GM11168 (cell line): ENCODE measurements around the gene CIRBP.

ENCODE experiments used
- in situ Hi-C: fragments of 300-500 bp; cut with MboI; formaldehyde crosslinking; loops from one replicate; pipeline ENCODE4 v1.12.0; 2022; ENCODE audit warnings: low sequenced_read_pairs; ENCODE audit not compliant: unreplicated experiment

Gene CIRBP

GRCh38 chr19:1276628-1277022 is 7.5 kb downstream of the CIRBP start:
- in situ Hi-C loops, result no loop called here

DNA sequence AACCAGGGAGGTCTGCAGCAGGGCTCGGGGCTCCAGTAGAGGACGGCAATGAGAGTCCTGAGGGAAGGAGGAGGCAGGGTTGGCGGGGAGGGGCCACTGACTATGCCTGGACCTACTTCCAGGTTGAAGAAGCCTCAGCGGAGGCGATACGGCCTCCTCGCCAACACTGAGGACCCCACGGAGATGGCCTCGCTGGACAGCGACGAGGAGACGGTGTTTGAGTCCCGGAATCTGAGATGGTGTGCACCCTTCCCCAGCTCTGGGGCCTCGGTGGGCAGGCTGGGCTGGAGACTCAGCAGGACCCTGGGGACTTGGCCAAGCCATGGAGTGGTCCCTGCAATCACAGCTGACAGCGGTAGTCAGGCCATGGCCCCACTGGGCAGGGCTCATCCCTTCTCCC is 7.9 kb downstream of the CIRBP start:
- in situ Hi-C loops, result no loop called here

DNA sequence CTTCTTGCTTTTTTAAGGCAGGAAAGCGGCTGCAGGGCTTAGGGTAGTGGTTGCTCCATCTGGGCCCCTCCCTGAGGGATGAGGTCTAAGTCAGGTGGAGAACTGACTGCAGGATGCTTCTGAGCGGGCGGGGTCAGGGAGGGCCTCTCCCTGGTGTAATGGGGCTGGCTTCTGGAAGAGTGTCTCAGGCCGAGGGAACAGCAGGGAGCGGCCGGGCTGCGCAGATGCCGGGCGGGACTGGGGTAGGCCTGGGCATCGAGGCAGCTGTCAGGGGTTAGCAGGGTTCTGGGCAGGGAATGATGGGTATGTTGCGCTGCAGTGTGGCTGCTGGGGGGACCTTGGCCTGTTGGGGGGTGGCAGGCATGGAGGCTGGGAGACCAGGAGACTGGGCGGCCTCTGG is 8.9 kb downstream of the CIRBP start:
- in situ Hi-C loops, result no loop called here

GRCh38 chr19:1278713-1279660 is 9.9 kb downstream of the CIRBP start:
- in situ Hi-C loops, result no loop called here

GRCh38 chr19:1279782-1280341 is 10.7 kb downstream of the CIRBP start:
- in situ Hi-C loops, result no loop called here

- in situ Hi-C loops, result no loop called here
These were observed 11.8 kb downstream of the CIRBP start for GRCh38 chr19:1280636-1281568.

DNA sequence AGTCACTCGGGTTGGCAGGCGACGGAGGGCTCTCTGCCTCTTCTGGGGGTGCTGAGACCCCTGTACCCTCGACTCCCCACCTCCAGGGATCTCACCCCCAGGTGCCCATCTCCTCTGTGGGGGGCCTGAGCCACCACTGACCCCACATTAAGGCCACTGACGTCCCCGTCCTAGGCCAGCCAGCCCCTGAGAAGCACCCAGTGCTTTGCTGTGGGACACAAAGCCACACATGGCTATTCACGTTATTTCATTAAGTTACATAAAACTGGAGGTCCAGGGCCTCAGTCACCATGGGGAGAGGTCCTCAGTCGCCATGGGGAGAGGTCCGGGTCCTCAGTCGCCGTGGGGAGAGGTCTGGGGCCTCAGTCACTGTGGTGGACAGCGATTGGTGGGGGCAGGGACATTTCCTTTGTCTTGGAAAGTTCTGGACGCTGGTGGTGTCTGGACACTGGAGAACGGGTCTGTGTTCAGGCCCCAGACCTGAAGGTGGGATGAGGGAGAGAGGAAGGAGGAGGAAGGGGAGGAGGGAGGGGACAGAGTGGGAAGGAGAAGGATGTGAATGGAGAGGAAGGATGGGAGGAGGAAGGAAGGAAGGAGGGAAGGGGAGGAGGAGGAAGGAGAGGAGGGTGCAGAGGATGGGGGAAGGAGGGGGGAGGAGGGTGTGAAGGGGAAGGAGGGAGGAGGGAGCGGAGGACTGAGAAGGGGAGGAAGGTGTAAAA is 12.6 kb downstream of the CIRBP start:
- in situ Hi-C loops, result no loop called here

- in situ Hi-C loops, result no loop called here
These were observed 13.6 kb downstream of the CIRBP start for GRCh38 chr19:1282588-1283206.

- in situ Hi-C loops, result no loop called here
These were observed 14.2 kb downstream of the CIRBP start for GRCh38 chr19:1283207-1283916.

DNA sequence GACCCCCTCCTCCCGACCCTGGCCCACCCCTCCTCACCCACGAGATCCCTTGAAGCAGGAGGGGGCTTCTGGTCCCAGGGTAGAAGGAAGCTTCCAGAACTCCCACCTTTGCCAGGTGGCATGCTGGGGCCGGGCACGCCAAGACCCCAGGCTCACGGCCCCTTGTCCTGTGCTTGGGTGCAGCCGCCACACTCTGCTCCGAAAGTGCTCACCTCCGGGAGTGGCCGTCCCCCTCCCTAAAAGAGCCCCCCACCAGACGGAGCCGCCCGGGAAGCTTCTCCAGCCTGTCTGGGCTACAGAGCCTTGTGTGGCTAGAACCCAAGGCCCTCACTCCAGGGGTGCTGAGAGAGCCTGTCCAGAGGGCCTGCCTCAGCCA is 14.8 kb downstream of the CIRBP start:
- in situ Hi-C loops, result no loop called here

DNA sequence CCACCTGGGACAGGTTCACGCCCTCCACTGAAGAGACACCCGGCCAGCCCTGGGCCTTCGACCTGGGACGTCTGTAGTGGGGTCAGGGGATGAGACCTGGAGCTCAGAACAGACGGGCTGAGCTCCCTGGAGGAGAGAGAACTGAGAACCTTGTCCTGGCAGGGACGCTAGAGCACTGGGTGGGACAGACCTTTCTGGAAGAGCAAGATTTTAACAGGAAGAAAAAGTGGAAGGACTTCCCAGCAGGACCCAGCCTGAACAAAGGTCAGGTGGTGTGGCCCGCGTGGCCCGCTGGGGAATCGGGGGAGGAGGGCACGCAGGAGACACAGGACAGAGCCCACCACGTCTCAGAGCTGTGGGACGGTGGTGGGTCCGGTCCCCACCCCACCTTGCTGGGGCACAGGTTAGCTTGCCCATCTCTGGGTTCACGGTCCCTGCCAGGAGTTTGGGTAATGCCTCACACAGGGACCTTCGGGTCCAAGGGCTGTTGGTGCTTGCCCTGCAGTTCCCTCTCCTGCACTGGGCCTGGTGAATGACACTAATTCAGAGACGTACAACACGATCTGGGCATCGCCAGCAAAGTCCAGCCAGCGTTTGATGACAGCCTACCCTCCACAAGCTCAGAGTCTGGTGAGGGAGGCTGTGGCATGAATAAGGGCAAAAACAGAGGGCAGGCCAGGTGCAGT is 15.3 kb downstream of the CIRBP start:
- in situ Hi-C loops, result no loop called here

GRCh38 chr19:1284979-1285736 is 16.0 kb downstream of the CIRBP start:
- in situ Hi-C loops, result no loop called here

DNA sequence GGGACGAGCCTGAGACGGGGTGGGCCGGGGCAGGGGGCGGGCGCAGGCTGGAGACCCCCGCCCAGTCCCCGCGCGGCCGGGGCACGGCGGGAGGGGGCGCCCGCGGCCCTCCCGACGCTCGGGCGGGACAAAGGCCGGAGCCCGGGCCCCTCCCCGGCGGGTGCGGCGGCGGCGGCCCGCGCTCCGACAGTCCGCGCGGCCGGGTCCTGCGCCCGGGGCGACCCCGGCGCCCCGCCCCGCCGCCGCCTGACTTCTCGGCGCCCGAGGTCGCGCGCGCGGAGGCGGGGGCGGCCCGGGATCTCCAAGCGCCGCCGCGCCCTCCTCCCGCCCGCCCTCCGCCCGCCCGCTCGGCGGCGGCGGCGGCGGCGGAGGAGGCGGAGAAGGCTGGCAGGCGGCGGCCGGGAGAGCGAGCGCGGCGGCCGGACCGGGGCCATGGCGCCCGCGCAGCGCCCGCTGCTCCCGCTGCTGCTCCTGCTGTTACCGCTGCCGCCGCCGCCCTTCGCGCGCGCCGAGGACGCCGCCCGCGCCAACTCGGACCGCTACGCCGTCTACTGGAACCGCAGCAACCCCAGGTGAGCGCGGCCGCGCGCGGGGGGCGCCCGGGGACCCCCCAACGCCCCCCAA is 16.7 kb downstream of the CIRBP start, which contains the start of gene EFNA2:
EFNA2 (plus strand) TSS at position 137 of the 624 bp plus-strand sequence; CDS start at position 433, 296 bp downstream.
- in situ Hi-C loops, result no loop called here

DNA sequence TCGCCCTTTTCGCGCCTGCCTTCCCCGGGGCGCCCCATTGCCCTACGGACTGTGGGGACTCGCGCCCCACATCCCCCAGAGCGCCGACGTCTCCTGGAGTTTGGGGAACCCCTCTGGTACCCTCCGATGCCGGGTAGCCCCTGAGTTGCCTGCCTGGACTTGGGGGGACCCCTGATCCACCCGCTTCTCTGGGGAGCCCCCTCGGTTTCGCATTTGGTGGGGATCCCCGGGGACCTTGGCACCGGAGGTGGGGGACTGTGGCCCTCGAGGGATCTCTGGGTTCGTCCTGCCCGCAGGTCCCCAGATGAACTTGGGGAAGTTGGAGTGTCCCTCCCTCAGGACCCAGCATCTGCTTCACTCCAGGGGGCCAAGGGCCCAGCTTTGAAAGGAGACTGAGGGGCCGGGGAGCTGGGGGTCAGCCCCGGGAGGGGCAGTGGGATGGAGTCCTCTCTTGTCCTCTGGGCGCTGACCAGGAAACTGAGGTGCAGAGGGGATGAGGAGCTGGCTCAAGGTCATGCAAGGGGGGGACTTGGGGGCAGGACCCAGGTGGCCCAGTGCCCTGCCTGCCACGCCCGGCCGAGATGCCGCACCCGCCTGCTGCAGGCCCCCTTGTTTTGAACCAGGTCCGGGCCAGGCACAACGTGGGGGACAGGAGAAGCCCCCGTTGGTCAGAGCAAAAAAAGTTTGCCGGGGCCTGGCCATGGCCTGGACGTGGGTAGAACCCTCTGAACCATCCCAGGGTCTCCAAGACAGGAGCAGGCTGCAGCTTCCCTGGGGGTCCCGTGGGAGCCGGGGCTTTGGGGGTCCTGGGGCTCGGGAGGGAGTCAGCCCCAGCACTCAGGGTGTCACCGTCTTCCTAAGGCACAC is 17.6 kb downstream of the CIRBP start:
- in situ Hi-C loops, result no loop called here

DNA sequence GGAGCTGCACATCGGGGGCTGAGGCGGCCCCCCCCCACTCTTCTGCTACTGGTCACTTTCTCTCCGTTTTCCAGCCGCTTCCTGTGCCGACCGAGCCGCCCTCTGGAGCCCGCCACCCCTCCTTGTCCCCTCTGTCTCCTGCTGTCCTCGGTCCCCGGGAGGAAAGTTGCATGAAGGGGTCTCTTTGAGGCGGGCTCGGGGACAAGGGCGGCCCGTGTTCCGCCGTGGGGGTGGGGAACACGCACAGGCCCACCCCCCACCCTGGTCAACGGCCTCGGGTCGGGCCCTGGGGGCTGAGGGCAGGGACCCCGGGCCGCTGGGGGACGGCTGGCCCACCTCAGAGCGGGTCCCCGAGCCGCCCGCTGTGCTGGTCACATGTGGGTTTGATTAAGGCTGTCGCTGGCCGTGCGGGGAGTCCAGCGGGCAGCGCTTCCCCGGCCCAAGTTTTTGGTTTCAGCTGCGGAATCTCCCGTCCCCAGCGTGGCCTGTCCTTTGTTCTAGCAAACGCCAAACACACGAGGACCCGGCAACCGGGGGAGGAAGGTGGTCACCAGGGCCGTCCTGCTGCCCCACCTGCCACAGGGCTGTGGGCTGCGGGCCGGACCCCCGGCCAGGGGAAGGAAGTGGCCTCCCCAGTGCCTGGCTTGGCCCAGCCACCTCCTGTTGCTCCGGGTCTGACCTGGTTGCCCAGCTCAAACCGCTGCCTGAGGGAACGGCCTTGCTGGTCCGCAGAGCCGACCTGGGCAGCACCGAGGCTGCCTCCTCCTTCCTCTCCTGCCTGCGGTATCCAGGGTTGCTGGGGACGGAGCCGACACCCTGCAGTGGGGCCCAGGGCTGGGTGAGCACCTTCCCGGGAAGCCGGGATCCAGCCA is 18.5 kb downstream of the CIRBP start:
- in situ Hi-C loops, result no loop called here
